Frontal cortex (tissue), 4 donors: ENCODE measurements around the gene OASL. TPM values are rescaled to one million over a fixed set of nuclear protein-coding genes. Genes with fewer than 3 reads are reported as not detected.

Experiments used
- DNase-seq, 2 donors: peaks; one replicate each; pipeline ENCODE4 v3.0.0; 2012; ENCODE audit warnings: low spot score in 2 of 2
- FAIRE-seq: peaks from 2 replicates; lab custom pipeline; 2012; peaks lifted over from hg19 to GRCh38; lab: Jason Lieb, UNC
- total RNA-seq: library from RNA; depleted of rRNA; stranded (reverse); fragments of >200 nt; gene quantifications from one replicate; pipeline ENCODE4 v1.2.3, GENCODE V29; 2014
- donor health status: control.
- donor health status: control.
- donor health status: control.

The OASL gene
- total RNA-seq, 1 donor from 2014 or later, result not detected

DNA sequence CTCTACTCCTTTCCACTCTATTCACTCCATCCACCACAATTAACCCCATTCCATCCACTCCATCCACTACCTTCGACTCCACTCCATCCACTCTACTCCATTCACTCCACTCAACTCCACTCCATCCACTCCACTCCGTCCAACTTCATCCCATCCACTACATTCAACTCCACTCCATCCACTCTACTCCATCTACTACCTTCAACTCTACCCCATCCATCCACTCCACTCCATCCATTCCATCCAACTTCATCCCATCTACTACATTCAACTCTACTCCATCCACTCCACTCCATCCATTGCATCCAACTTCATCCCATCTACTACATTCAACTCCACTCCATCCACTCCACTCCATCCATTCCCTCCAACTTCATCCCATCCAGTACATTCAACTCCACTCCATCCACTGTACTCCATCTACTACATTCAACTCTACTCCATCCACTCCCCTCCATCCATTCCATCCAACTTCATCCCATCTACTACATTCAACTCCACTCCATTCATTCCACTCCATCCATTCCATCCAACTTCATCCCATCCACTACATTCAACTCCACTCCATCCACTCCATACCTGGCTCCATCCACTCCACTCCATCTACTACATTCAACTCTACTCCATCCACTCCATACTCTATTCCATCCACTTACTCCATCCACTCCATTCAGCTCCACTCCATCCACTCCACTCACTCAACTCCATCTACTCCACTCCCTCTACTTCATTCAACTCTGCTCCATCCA lies 44.3 kb downstream of the OASL start:
- FAIRE-seq, result no peak
- no peak for DNase-seq

DNA sequence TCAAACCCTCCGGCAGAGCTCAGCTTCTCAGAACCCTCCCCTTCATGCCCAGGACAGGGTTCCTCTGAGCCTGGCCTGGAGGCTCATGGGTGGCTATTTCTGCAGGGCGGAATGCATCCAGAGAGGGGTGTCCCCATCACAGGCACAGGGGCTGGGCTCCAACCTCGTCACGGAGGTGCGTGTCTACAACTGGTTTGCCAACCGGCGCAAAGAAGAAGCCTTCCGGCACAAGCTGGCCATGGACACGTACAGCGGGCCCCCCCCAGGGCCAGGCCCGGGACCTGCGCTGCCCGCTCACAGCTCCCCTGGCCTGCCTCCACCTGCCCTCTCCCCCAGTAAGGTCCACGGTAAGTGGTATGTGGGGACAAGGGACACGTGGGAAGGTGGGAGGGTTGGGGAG lies 45.0 kb downstream of the OASL start:
- FAIRE-seq (no peak), DNase-seq (no peak)

DNA sequence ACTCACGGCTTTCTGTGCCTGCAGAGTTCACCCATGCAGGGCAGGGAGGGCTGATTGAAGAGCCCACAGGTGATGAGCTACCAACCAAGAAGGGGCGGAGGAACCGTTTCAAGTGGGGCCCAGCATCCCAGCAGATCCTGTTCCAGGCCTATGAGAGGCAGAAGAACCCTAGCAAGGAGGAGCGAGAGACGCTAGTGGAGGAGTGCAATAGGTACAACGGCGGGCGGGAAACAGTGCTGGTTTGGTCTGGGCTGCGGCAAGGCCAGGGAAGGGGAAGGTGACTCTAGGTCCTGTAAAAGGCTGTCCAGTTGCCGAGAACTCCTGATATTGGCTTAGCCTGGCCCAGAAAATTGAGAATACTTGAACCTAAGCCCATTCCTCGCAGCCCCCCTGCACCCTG lies 45.5 kb downstream of the OASL start:
- FAIRE-seq (no peak), DNase-seq (no peak)

DNA sequence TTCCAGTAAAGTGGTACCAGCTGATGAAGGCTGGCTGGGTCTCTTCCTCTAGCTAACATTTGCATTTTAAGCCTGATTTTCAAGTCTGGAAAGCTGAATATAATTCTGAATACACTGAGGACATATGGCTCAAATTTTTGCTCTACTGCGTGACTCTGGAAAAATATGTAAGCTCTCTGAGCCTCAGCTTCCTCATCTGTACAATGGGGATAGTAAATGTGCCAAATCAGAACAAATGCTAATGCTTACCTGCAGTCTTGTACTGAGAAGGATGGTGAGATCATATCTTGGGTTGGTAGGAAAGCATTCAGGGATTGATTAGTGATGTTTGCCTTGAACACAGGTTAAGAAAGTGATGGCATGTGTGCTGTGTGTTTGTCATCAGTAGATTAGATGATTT lies 46.1 kb downstream of the OASL start:
- DNase-seq, result no peak

DNA sequence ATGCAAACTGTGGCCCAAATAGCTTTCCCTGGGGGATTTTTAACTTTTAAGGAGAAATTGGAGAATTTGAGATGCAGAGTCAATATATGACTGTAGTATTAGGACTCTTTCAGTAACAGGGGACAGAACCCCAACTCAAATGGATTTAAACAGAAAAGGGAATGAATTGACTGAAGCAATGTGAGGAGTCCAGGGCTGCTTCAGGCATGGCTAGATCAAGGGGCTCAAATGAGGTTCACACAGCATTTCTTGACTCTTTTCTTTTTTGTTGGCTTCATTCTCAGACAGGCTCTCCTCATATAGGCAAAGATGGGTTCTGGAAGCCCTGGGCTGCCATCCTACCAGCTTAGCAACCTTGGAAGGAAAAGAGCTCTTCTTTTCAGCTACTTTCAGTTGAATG lies 47.1 kb downstream of the OASL start:
- FAIRE-seq (no peak), DNase-seq (no peak)

More for the DNA sequence above, 46.1 kb downstream of the OASL start:
- FAIRE-seq, result no peak

DNA sequence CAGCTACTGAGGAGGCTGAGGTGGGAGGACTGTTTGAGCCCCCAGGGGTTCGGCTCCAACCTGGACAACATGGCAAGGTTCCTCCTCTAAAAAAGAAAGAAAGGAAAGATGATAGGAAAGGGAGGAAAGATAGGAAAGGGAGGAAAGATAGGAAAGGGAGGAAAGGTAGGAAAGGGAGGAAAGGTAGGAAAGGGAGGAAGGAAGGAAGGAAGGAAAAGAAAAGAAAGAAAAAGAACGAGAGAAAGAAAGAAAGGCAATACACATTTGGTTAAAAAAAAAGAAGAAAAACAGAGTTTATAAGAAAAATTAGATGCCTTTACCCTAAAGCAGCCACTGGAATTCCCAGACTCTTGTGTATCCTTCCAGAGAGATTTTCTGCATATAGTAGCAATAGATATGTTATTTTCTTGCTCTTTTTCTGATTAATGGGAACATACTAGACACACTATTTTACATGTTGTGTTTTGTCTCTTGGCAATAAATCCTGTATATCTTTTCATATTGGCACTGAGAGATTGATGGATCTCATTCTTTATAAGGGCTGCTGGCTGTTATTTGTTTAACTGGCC lies 48.5 kb downstream of the OASL start:
- no peak for FAIRE-seq

DNA sequence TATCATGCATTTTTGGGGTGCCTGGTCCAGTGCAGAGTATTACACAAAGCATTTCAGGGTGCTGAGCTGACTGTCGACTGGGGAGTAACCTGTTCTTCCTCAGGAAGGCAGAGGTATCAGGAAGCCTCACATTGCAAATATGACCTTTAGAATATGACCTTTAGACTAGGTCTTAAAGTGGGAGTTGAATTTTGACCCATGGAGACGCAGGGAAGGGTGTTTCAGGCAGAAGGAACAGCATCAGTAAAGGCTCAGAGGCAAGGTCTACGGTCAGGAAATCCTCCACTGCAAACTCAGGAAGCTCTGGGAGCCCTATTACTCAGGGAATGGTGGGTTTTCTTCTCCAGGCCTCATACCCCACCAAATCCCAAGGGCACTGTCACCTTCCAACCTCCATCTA lies 49.4 kb downstream of the OASL start:
- DNase-seq (no peak), FAIRE-seq (no peak)

More for the DNA sequence above, 48.5 kb downstream of the OASL start:
- no peak for DNase-seq

DNA sequence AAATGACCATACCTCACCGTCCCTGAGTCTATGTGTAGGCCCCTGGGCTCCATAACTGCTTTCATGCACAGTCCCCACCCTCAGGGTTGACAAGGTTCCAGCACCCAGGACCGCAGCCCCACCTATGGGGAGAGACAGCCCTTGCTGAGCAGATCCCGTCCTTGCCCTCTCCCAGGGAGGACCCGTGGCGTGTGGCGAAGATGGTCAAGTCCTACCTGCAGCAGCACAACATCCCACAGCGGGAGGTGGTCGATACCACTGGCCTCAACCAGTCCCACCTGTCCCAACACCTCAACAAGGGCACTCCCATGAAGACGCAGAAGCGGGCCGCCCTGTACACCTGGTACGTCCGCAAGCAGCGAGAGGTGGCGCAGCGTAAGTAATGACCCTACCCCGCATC lies 50.4 kb downstream of the OASL start:
- no peak for DNase-seq
- FAIRE-seq, result no peak

DNA sequence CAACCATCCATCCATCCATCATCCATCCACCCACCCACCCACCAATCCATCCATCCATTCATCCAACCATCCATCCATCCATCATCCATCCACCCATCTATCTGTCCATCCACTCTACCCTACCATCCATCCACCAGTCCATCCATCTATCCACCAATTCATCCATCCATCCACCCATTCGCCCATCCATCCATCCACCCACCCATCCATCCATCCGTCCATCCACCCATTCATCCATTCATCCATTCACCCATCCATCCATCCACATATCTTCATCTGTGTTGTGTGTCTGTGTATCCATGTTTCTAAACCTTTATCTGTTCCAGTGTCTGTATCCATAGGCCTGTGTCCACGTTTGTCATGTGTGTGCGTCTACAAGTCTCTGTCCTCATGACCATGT lies 50.8 kb downstream of the OASL start:
- DNase-seq (no peak), FAIRE-seq (no peak)

DNA sequence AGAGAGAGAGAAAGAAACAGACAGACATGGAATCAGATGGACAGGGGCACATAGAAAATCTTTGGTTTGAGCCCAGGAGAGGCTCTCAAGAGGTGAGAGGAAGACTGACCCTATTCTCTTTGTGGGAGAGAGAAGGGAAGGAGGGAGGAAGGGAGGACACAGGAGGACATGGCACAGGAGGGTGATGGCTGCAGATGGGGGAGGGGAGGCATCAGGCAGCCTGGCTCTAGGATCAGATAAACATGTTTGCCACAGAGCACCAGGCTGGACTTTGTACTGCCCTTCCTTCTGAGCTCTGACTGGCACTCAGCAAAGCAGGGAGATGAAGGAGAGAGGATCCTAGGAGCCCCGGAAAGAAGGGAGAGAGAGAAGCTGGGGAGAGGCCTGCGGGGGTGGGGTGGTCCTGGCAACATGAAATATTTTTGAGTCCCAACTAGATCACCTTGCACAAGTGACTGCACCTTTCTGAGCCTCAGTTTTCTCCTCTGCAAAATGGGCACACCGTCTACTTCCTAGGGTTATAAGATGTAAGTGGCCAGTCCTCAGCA lies 54.6 kb downstream of the OASL start:
- FAIRE-seq (no peak), DNase-seq (no peak)

DNA sequence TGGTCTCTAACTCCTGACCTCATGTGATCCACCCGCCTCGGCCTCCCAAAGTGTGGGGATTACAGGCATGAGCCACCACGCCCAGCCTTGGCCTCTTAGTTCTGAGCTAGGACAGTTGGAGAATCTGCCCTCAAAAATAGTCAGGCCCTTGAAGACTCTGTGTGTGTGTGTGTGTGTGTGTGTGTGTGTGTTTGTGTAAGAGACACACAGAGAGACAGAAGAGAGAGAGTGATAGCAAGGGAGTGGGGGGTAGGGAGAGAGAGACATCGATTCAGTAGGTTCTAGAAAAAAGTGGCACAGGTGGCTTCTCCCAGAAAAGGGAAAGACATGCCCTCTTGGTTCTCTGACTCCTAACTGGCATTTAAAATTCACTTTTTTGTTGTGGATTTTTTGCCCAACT lies 55.3 kb downstream of the OASL start:
- DNase-seq, result no peak

DNA sequence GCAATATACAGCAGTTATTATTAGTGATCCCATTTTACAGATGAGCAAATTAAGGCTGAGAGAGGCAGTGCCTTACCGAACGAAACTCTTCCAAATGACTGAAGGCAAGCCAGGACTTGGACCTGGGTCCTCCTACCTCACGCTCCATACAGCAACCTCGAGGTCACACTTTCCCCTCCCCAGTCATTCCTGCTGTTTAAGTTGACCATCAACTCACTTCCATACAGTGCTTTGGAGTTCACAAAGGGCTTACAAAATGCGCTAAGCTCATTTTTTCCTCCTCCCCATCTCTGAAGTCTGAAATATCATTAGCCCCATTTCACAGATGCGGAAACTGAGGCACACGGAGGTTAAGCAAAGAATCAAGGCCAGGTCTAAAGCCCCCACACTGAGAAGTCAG lies 56.4 kb downstream of the OASL start:
- FAIRE-seq (no peak), DNase-seq (no peak)

More for the DNA sequence above, 55.3 kb downstream of the OASL start:
- FAIRE-seq, result no peak

DNA sequence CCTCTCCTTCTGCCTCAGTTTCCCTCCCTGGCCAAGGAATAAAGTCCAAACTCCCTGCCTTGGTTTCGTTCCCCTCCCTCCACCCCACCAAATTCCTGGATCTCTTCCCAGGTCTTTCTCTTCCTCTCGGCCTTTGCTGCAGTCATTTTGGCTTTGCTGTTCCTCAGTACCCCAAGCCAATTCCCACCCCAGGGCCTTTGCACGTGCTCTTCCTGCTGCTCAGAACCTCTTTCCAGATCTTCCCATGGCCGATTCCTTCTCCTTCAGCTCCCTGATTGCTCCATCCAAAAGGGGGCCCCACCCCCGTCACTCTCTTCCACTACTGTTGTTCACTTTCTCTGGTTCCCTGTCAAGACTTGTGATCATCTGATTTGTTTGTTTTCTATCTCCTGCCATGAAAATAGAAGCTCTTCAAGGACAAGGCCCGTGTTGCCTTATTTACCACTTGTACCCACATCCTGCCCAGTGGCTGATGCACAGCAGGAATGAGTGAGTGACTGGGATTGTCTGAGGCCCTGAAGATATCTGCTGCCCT lies 57.6 kb downstream of the OASL start:
- DNase-seq (no peak), FAIRE-seq (no peak)

DNA sequence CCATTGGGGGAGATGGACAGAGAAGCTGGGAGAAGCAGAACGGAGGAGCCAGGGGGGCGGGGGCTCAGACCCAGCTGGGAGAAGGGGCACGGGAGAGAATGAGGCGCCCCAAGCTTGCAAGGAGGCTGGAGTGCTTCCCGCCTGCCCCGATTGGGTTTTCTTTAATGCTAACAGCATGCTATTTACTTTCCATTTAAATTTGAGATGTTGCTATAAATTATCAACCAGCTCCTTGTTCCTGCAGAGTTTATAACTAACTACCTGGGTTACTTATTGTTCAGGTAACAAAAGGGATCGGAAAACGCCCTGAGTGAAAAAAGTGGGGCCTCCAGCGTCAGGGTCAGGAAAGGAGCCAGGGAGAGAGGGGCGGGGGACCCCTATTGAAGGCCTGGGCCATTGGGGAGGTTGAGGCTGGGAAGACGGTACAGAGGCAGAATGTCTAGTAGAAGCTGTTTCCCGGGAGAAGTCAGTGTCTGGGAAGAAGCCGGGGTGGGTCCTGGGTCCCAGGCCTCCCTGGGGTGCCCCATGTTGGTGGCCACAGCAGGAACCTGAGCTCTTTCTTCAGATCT lies 58.2 kb downstream of the OASL start:
- FAIRE-seq (no peak), DNase-seq (no peak)

DNA sequence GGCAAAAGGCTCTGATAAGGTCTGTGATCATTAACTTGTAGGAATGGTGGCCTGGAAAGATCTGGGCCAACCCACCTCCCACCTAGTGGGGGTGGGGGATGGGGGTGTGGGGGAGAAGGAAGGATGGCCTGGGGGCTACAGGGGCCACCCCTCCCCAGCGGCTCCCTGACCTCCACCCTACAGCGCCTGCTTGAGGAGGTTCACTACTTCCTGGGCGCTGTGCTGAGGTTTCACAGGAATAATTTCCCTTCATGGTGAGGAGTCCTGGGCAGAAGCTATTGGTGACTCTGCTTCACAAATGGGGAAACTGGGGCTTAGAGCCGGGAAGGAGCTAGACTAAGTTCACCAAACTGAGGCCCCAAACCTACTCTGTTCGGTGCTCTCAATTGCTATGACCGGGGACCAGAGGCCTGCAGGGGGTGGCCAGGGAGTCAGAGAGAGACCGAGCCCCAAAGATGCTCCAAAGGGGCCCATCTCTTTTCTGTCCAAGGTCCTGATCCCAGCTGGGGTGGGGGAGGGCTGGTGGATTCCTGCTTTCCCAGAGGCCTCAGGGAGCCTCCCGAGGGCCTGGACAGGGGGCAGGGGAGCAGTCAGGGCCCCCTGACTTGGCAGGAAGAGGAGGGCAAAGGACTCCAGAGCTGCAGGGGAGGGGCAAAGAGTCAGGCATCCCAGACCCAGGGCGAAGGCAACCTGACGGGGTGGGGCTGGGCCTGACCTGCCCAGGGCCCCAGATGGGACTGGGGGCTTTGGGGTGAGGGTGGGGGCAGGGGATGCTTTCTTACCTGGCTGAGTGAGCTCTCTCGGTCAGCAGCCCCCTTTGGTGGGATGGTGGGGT lies 59.0 kb downstream of the OASL start:
- no peak for FAIRE-seq
- no peak for DNase-seq

DNA sequence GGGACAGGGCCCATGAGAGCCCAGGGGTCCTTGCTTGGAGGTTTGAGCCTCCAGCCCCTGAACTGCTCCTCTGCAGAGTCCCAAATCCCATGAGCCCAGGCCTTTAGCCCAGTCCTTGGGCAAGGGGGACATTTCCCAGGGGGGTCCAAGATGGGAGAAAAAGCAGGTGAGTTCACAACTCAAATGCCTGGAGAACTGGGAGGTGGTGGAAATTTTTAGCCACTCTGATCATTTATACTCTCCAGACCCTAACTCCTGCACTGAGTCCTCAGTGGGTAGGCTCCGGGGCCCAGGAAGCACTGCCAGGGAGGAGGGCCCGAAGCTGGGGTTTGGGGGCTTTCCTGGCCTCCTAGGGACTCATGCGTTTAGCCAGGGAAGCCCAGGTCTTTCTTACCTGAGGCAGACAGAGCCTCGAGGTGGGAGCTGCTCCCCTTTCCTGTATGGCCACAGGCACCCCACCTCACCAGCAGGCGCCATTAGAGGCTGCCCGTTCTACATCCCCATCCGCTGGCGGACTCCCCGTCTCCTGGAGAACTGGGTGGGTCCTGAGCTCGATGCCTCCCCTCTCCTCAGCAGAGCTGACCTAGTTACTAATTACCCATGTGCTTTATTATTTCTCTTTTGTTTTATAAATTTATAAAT lies 59.7 kb downstream of the OASL start:
- DNase-seq (no peak), FAIRE-seq (no peak)

DNA sequence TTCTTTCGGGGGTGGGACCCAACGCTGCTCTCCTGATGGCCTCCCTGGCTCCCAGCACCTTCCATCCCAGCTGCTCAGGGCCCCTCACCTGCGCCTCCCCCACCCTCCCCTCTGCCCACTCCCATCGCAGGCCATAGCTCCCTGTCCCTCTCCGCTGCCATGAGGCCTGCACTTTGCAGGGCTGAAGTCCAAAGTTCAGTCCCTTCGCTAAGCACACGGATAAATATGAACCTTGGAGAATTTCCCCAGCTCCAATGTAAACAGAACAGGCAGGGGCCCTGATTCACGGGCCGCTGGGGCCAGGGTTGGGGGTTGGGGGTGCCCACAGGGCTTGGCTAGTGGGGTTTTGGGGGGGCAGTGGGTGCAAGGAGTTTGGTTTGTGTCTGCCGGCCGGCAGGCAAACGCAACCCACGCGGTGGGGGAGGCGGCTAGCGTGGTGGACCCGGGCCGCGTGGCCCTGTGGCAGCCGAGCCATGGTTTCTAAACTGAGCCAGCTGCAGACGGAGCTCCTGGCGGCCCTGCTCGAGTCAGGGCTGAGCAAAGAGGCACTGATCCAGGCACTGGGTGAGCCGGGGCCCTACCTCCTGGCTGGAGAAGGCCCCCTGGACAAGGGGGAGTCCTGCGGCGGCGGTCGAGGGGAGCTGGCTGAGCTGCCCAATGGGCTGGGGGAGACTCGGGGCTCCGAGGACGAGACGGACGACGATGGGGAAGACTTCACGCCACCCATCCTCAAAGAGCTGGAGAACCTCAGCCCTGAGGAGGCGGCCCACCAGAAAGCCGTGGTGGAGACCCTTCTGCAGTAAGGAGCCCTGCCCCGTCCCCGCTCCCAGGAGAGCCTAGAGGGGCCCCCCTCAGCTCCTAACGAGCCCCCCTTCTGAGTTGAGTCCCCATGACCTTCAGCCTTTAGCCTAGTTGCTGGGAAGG lies 60.5 kb downstream of the OASL start, which contains the start of gene HNF1A:
HNF1A (plus strand) TSS at position 248 of the 924 bp plus-strand sequence; CDS start at position 474, 226 bp downstream.
- DNase-seq (no peak), FAIRE-seq (no peak)

DNA sequence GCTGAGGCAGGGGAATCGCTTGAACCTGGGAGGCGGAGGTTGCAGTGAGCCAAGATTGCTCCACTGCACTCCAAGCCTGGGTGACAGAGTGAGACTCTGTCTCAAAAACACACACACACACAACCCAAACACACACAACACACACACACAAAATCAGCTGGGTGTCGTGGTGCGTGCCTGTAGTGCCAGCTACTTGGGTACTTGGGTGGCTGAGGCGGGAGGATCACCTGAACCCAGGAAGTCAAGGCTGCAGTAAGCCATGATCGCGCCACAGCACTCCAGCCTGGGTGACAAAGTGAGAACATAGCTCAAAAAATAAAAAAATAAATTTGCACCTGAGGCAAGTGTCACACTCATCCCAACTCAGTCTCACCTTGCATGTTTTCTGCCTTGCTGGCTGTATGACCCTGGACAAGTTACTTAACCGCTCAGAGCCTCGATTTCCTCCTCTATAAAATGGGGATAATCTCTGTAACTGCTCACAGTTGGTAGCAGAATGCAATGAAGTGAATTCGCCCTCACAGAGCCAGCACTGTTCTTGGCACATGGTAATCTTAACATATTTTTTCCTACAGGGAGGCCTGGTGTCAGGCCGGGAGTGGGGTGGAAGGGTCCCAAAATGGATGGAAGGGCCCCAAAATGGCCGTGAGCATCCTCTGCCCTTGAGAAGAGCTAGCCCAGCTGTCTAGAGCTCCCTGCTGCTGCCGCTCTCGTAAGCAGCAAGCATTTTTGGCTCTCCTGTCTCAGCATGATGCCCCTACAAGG lies 61.3 kb downstream of the OASL start:
- DNase-seq, result no peak
- no peak for FAIRE-seq
